Ectodermal cell (in vitro differentiated cells): Measurements from ENCODE around the gene PLSCR5.

Experiments
- H3K27ac ChIP-seq: 2 replicates; pipeline ENCODE4 v1.7.0; 2013; ENCODE audit warnings: mild to moderate bottlenecking, low read depth, low read length; ENCODE audit not compliant: insufficient read depth, poor library complexity, severe bottlenecking
- H3K27me3 ChIP-seq: 2 replicates; pipeline ENCODE4 v1.7.0; 2013; ENCODE audit warnings: mild to moderate bottlenecking, low read length; ENCODE audit not compliant: insufficient read depth, control insufficient read depth, poor library complexity, severe bottlenecking
- H3K36me3 ChIP-seq: one replicate; pipeline ENCODE4 v1.7.0; 2013; ENCODE audit warnings: low read length; ENCODE audit not compliant: control insufficient read depth, insufficient read depth
- H3K4me1 ChIP-seq: one replicate; pipeline ENCODE4 v1.7.0; 2013; ENCODE audit warnings: low read length; ENCODE audit not compliant: control insufficient read depth, insufficient read depth
- H3K4me3 ChIP-seq: 2 replicates; pipeline ENCODE4 v1.7.0; 2013; ENCODE audit warnings: low read depth, low read length, control low read depth; ENCODE audit not compliant: insufficient read depth
- H3K9me3 ChIP-seq: 2 replicates; pipeline ENCODE4 v1.7.0; 2013; ENCODE audit warnings: mild to moderate bottlenecking, low read length, moderate library complexity; ENCODE audit not compliant: control insufficient read depth
- WGBS, 2 experiments: methylation state at CpG; one replicate each; pipeline ENCODE4 v1.1.7; 2013; ENCODE audit warnings: missing lambda C conversion rate in 2 of 2; 5-methylcytosine and 5-hydroxymethylcytosine counted together

The PLSCR5 gene

GRCh38 chr3:146544929-146545528 lies 60.1 kb downstream of the PLSCR5 start:
- H3K27ac ChIP-seq: no peak overlapping the region
- H3K9me3 ChIP-seq: no peaks in the 10 kb centered on the region
- H3K4me1 ChIP-seq: no peaks in the 10 kb centered on the region
- H3K36me3 ChIP-seq: no peaks in the 10 kb centered on the region
- WGBS, 2 experiments: 56 to 63% methylated on average over 6 to 7 of the region's 8 CpGs
- H3K27me3 ChIP-seq: no peaks in the 10 kb centered on the region
- peak overlapping the region; percentile 67 for H3K4me3 ChIP-seq

- no peaks in the 10 kb centered on the region for H3K36me3 ChIP-seq
- no peaks in the 10 kb centered on the region for H3K4me1 ChIP-seq
- no peaks in the 10 kb centered on the region for H3K9me3 ChIP-seq
- no peak within 1 kb of the TSS for H3K27ac ChIP-seq
- peak within 1 kb of the TSS; percentile 67 for H3K4me3 ChIP-seq
- no peaks in the 10 kb centered on the region for H3K27me3 ChIP-seq
- 1% methylated on average over 51 of the region's 51 CpGs for WGBS, 2 experiments
Observed at GRCh38 chr3:146544002-146544928, 60.9 kb downstream of the PLSCR5 start, which contains the start of gene PLSCR1. TSS of gene PLSCR1 (minus strand) at chr3:146544607. CDS start at chr3:146536552, 8,055 bp downstream.

GRCh38 chr3:146543461-146544001 lies 61.6 kb downstream of the PLSCR5 start:
- Histone ChIP-seq H3K36me3 (no peaks in the 10 kb centered on the region), H3K27ac (no peak overlapping the region), H3K27me3 (no peaks in the 10 kb centered on the region), H3K9me3 (no peaks in the 10 kb centered on the region), H3K4me3 (peak overlapping the region; percentile 67), H3K4me1 (no peaks in the 10 kb centered on the region)
- WGBS, 2 experiments: 19 to 29% methylated on average over 9 to 10 of the region's 10 CpGs

GRCh38 chr3:146542978-146543377 lies 62.2 kb downstream of the PLSCR5 start:
- Histone ChIP-seq H3K36me3 (no peaks in the 10 kb centered on the region), H3K27ac (no peak overlapping the region), H3K4me3 (no peak overlapping the region), H3K9me3 (no peaks in the 10 kb centered on the region), H3K4me1 (no peaks in the 10 kb centered on the region), H3K27me3 (no peaks in the 10 kb centered on the region)
- 59 to 62% methylated on average over 2 of the region's 2 CpGs for WGBS, 2 experiments

GRCh38 chr3:146542179-146542578 lies 63.0 kb downstream of the PLSCR5 start:
- Histone ChIP-seq H3K36me3 (no peaks in the 10 kb centered on the region), H3K4me3 (no peak overlapping the region), H3K27me3 (no peaks in the 10 kb centered on the region), H3K9me3 (no peaks in the 10 kb centered on the region), H3K27ac (no peak overlapping the region), H3K4me1 (no peaks in the 10 kb centered on the region)
- 82 to 87% methylated on average over 1 to 2 of the region's 2 CpGs for WGBS, 2 experiments

GRCh38 chr3:146540978-146541377 lies 64.2 kb downstream of the PLSCR5 start:
- H3K4me1 ChIP-seq: peaks cover 3% of the 10 kb centered on the region
- H3K4me3 ChIP-seq: no peak overlapping the region
- H3K36me3 ChIP-seq: no peaks in the 10 kb centered on the region
- no peaks in the 10 kb centered on the region for H3K9me3 ChIP-seq
- no peaks in the 10 kb centered on the region for H3K27me3 ChIP-seq
- 100% methylated on average over 1 of the region's 1 CpG; no CpG with 5 or more reads in 1 of the 2 experiments for WGBS, 2 experiments
- no peak overlapping the region for H3K27ac ChIP-seq

- no peak overlapping the region for H3K27ac ChIP-seq
- H3K9me3 ChIP-seq: no peaks in the 10 kb centered on the region
- no peaks in the 10 kb centered on the region for H3K27me3 ChIP-seq
- WGBS, 2 experiments: 90 to 91% methylated on average over 1 of the region's 1 CpG
- H3K36me3 ChIP-seq: no peaks in the 10 kb centered on the region
- peaks cover 3% of the 10 kb centered on the region for H3K4me1 ChIP-seq
- H3K4me3 ChIP-seq: no peak overlapping the region
Observed at GRCh38 chr3:146540236-146540635, 64.9 kb downstream of the PLSCR5 start.

- WGBS, 2 experiments: 94 to 96% methylated on average over 3 of the region's 3 CpGs
- peaks cover 3% of the 10 kb centered on the region for H3K4me1 ChIP-seq
- H3K27me3 ChIP-seq: no peaks in the 10 kb centered on the region
- H3K4me3 ChIP-seq: no peak overlapping the region
- H3K9me3 ChIP-seq: no peaks in the 10 kb centered on the region
- no peaks in the 10 kb centered on the region for H3K36me3 ChIP-seq
- no peak overlapping the region for H3K27ac ChIP-seq
Observed at GRCh38 chr3:146539315-146539714, 65.8 kb downstream of the PLSCR5 start.

- no peaks in the 10 kb centered on the region for H3K36me3 ChIP-seq
- H3K4me3 ChIP-seq: no peak overlapping the region
- WGBS, 2 experiments: 96 to 98% methylated on average over 3 of the region's 3 CpGs
- no peak overlapping the region for H3K27ac ChIP-seq
- H3K27me3 ChIP-seq: no peaks in the 10 kb centered on the region
- H3K9me3 ChIP-seq: no peaks in the 10 kb centered on the region
- peaks cover 3% of the 10 kb centered on the region for H3K4me1 ChIP-seq
Observed at GRCh38 chr3:146537603-146538002, 67.5 kb downstream of the PLSCR5 start.

- Histone ChIP-seq H3K9me3 (no peaks in the 10 kb centered on the region), H3K4me1 (peaks cover 3% of the 10 kb centered on the region), H3K27ac (no peak overlapping the region), H3K4me3 (no peak overlapping the region), H3K36me3 (no peaks in the 10 kb centered on the region), H3K27me3 (no peaks in the 10 kb centered on the region)
Observed at GRCh38 chr3:146536681-146537080, 68.5 kb downstream of the PLSCR5 start.
